ENCODE measurements around the gene CHST11. TPM values are rescaled to one million over a fixed set of nuclear protein-coding genes. Genes with fewer than 3 reads are reported as not detected.

The CHST11 gene
- total and polyA plus RNA-seq, 4 donors: 0.57 to 11.1 (median 3.7) TPM

DNA sequence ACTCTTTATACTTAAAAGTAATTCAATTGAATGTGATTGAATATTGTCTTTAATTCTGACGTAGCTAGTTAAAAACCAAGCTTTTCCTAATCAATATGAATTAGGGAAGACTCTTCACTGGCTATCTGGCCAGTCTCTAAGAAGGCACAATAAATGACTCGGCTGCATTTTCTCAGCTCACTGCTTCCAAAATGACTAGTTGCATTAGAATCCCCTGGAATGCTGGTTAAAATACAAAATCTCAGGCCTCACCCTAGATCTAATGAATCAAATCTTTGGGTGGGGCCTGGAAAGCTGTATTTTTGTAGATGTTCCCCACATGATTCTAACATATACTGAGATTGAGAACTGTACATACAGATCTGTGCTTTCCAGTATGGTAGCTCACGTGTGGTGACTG lies 242.1 kb downstream of the CHST11 start:
- no peak overlapping the region for H3K27ac ChIP-seq (ENCODE audit: low read depth in 1 of 2, low read length in 2 of 2)
- no peaks in the 10 kb centered on the region for H3K36me3 ChIP-seq (ENCODE audit: control insufficient read depth in 4 of 4, insufficient read depth in 3 of 4, low read depth in 1 of 4, low read length in 3 of 4)
- H3K9me3 ChIP-seq (ENCODE audit: control insufficient read depth in 4 of 4, low read length in 3 of 4): no peaks in the 10 kb centered on the region
- no peaks in the 10 kb centered on the region for H3K4me1 ChIP-seq (ENCODE audit: control insufficient read depth in 4 of 4, insufficient read depth in 4 of 4, low read length in 3 of 4)
- H3K4me3 ChIP-seq (ENCODE audit: low read depth in 1 of 3, low read length in 3 of 3): no peak overlapping the region
- DNase-seq (ENCODE audit: low spot score): no peak
- H3K27me3 ChIP-seq (ENCODE audit: control insufficient read depth in 4 of 4, insufficient read depth in 4 of 4, low read length in 3 of 4): no peaks in the 10 kb centered on the region
- WGBS: 91% methylated on average over 3 of the region's 3 CpGs
- H3K9ac ChIP-seq (ENCODE audit: low read depth in 1 of 2, low read length in 2 of 2): no peak overlapping the region
- TF ChIP-seq, protein P1, sequence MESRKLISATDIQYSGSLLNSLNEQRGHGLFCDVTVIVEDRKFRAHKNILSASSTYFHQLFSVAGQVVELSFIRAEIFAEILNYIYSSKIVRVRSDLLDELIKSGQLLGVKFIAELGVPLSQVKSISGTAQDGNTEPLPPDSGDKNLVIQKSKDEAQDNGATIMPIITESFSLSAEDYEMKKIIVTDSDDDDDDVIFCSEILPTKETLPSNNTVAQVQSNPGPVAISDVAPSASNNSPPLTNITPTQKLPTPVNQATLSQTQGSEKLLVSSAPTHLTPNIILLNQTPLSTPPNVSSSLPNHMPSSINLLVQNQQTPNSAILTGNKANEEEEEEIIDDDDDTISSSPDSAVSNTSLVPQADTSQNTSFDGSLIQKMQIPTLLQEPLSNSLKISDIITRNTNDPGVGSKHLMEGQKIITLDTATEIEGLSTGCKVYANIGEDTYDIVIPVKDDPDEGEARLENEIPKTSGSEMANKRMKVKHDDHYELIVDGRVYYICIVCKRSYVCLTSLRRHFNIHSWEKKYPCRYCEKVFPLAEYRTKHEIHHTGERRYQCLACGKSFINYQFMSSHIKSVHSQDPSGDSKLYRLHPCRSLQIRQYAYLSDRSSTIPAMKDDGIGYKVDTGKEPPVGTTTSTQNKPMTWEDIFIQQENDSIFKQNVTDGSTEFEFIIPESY (IDR thresholded peaks at IDR 0.05): no peak
- TF ChIP-seq TAF1 (conservative IDR thresholded peaks at IDR 0.05) (no peak), FOXA1 (IDR thresholded peaks at IDR 0.05) (no peak)
- TF ChIP-seq, protein P2, sequence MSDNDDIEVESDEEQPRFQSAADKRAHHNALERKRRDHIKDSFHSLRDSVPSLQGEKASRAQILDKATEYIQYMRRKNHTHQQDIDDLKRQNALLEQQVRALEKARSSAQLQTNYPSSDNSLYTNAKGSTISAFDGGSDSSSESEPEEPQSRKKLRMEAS (IDR thresholded peaks at IDR 0.05): no peak

DNA sequence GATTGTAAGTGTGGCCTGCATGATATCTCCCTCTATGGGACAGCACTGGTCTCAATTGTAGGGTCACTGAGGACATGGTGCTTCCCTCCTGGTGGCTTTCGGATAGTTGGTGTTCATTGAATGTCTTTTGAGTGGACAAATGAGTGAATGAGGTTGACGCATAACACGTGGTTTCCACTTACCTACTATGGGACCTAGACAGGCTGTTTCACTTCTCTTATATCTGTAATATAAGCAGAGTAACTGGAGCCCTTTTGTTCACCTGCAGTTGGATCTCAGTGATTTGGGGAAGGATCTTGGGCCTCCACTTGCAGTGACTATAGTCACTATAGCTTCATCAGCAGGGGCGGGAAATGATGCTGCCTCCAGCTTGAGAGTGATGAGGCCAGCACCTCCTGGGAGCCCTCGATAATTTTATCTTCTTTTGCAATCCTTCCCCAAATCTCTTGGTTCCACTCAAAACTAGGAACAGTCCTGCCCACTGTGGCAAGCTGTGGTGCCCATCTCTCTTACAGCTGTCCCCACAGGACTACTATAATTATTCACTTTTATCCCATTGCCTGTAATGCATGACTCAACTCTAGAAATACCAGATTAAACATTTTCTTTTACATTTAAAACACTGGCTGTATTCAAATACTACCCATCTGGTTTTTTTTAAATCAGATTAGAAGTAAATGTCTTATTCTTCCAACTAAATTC lies 242.9 kb downstream of the CHST11 start:
- Histone ChIP-seq H3K9me3 (ENCODE audit: control insufficient read depth in 4 of 4, low read length in 3 of 4) (no peaks in the 10 kb centered on the region), H3K36me3 (ENCODE audit: control insufficient read depth in 4 of 4, insufficient read depth in 3 of 4, low read depth in 1 of 4, low read length in 3 of 4) (no peaks in the 10 kb centered on the region), H3K27ac (ENCODE audit: low read depth in 1 of 2, low read length in 2 of 2) (no peak overlapping the region), H3K4me1 (ENCODE audit: control insufficient read depth in 4 of 4, insufficient read depth in 4 of 4, low read length in 3 of 4) (no peaks in the 10 kb centered on the region), H3K27me3 (ENCODE audit: control insufficient read depth in 4 of 4, insufficient read depth in 4 of 4, low read length in 3 of 4) (no peaks in the 10 kb centered on the region), H3K4me3 (ENCODE audit: low read depth in 1 of 3, low read length in 3 of 3) (no peak overlapping the region), H3K9ac (ENCODE audit: low read depth in 1 of 2, low read length in 2 of 2) (no peak overlapping the region)
- no peak for TF ChIP-seq FOXA1 (IDR thresholded peaks at IDR 0.05)
- no peak for TF ChIP-seq YY1 (IDR thresholded peaks at IDR 0.05)
- TF ChIP-seq, protein P3, sequence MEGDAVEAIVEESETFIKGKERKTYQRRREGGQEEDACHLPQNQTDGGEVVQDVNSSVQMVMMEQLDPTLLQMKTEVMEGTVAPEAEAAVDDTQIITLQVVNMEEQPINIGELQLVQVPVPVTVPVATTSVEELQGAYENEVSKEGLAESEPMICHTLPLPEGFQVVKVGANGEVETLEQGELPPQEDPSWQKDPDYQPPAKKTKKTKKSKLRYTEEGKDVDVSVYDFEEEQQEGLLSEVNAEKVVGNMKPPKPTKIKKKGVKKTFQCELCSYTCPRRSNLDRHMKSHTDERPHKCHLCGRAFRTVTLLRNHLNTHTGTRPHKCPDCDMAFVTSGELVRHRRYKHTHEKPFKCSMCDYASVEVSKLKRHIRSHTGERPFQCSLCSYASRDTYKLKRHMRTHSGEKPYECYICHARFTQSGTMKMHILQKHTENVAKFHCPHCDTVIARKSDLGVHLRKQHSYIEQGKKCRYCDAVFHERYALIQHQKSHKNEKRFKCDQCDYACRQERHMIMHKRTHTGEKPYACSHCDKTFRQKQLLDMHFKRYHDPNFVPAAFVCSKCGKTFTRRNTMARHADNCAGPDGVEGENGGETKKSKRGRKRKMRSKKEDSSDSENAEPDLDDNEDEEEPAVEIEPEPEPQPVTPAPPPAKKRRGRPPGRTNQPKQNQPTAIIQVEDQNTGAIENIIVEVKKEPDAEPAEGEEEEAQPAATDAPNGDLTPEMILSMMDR (IDR thresholded peaks at IDR 0.05; ENCODE audit: low read depth, low read length, missing input control): no peak
- TF ChIP-seq HNF4A (conservative IDR thresholded peaks at IDR 0.05): no peak
- DNase-seq (ENCODE audit: low spot score): no peak
- 89% methylated on average over 5 of the region's 5 CpGs for WGBS

DNA sequence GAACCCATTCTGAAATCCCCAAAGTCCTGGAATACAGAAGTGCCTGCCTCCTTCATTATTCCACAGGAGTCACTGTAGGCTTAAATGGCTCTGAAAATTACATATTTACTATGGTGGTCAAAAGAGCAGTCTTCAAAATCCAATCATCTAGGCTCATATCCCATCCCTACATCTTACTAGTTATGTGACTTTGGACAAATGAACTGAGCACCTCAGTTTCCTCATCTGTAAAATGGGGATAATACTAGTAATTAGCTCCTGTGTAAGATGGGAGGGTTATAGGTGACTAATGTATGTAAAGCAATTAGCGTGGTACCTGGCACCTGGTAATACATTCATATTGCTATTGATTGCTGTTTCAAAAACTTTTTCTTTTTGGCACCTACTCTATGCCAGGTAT lies 243.6 kb downstream of the CHST11 start:
- TF ChIP-seq EGR1 (IDR thresholded peaks at IDR 0.05; ENCODE audit: low read depth in 2 of 2) (no peak), HNF4G (IDR thresholded peaks at IDR 0.05) (no peak)
- 89% methylated on average over 1 of the region's 1 CpG for WGBS

More for the DNA sequence above, 243.6 kb downstream of the CHST11 start:
- Histone ChIP-seq H3K4me1 (ENCODE audit: control insufficient read depth in 4 of 4, insufficient read depth in 4 of 4, low read length in 3 of 4) (no peaks in the 10 kb centered on the region), H3K27ac (ENCODE audit: low read depth in 1 of 2, low read length in 2 of 2) (no peak overlapping the region), H3K27me3 (ENCODE audit: control insufficient read depth in 4 of 4, insufficient read depth in 4 of 4, low read length in 3 of 4) (no peaks in the 10 kb centered on the region), H3K36me3 (ENCODE audit: control insufficient read depth in 4 of 4, insufficient read depth in 3 of 4, low read depth in 1 of 4, low read length in 3 of 4) (no peaks in the 10 kb centered on the region), H3K4me3 (ENCODE audit: low read depth in 1 of 3, low read length in 3 of 3) (no peak overlapping the region), H3K9ac (ENCODE audit: low read depth in 1 of 2, low read length in 2 of 2) (no peak overlapping the region), H3K9me3 (ENCODE audit: control insufficient read depth in 4 of 4, low read length in 3 of 4) (no peaks in the 10 kb centered on the region)
- DNase-seq (ENCODE audit: low spot score): no peak

All from liver (tissue), 9 donors.